Activated CD8-positive, alpha-beta memory T cell treated with anti-CD3 and anti-CD28 coated beads for 4 hours (primary cell): Measurements from ENCODE around the gene SPTA1.

Source experiments
- DNase-seq, 2 donors: peaks; one replicate each; pipeline ENCODE4 v3.0.0-alpha.2; 2020; ENCODE audit warnings: low read depth in 2 of 2

The SPTA1 gene

DNA sequence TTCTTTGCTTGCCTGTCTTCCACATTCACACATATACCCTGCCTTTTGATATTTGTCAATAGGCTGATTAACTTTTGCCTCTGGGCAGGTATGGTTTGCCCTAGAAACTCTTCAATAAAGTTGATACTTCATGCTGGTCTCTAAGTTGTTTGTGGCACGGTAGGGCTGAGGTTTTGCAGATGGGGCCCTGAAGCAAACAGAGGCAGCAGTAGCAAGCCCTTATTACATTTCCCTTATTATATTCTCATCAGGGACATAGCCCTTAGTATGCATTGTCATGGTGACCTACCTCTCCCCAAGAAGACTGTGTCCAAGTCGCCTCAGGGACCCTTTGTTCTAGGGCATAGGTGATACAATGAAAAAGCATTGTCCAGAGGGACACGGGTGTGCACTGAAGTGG, 116.0 kb downstream of the SPTA1 start, which contains the start of gene OR6P1:
Gene OR6P1, minus strand, starts transcription at position 101 of the 400 bp plus-strand sequence. CDS start 6,976 bp downstream, outside the sequence.
- DNase-seq = no peak

DNA sequence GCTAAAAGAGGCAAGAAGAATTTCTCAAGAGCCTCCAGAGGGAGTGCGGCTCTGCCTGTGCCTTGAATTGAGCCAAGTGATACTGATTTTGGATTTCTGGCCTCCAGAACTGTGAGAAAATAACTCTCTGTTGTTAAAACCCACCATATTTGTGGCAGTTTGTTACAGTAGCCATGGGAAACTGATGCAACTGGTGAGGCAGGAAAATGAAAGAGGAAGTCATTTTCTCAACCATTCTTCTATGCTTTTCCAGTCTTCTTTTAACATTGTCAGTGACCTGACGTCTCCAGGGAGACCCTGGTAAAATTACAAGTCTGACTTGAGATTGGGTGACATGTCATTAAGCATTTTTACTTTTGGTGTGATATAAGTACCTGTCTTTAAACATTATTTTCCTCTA, 121.9 kb downstream of the SPTA1 start:
- no peak for DNase-seq

- no peak for DNase-seq
Observed at GRCh38 chr1:158563853-158564252, 122.7 kb downstream of the SPTA1 start.
